Mammary epithelial cell (primary cell): ENCODE data around the gene RPS19BP1.

ENCODE experiments used
- CTCF ChIP-seq, 2 donors: IDR thresholded peaks in 1 of 2; conservative IDR thresholded peaks in 1 of 2; 2 replicates each; pipeline ENCODE4 v1.5.1; 2011 to 2012; ENCODE audit warnings: inconsistent platforms in 2 of 2, low read length in 2 of 2, mild to moderate bottlenecking in 2 of 2, control low read depth in 1 of 2, low read depth in 1 of 2; ENCODE audit not compliant: insufficient read depth in 1 of 2; ENCODE audit errors: extremely low read depth in 1 of 2
- EZH2 ChIP-seq: IDR thresholded peaks from 2 replicates; pipeline ENCODE4 v1.6.1; 2012; ENCODE audit warnings: low read length, inconsistent platforms, borderline replicate concordance

- TF ChIP-seq CTCF (conservative IDR thresholded peaks at IDR 0.05 in 1 of 2, IDR thresholded peaks at IDR 0.05 in 1 of 2; ENCODE audit: extremely low read depth in 1 of 2, insufficient read depth in 1 of 2, low read depth in 1 of 2, low read length in 2 of 2) (no peak), EZH2 (no peak)
Observed at GRCh38 chr22:39545386-39546365, 13.1 kb upstream of the RPS19BP1 start.
